Suppressor macrophage (primary cell): Measurements from ENCODE around the gene TSPAN18.

Source experiments
- DNase-seq, 4 experiments: peaks; one replicate each; pipeline ENCODE4 v3.0.0-alpha.2; 2020 to 2022

TSPAN18 gene

DNA sequence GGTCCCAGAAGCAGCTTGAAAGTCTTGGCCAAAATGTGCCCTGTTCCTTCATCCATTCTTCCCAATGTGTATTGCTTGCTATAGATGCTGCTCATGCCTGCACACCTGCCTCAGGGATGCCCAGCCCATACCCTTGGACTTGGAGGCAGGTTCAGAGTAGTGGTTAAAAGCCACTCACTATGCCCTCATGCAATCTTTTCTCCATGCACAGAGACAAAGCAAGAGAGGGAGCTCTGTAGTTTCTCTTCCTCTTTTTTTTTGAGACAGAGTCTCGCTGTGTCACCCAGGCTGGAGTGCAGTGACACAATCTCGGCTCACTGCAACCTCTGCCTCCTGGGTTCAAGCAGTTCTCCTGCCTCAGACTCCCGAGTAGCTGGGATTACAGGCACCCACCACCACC, 144.9 kb downstream of the TSPAN18 start:
- DNase-seq, result peak; percentile 45 to 78 (median 64)

DNA sequence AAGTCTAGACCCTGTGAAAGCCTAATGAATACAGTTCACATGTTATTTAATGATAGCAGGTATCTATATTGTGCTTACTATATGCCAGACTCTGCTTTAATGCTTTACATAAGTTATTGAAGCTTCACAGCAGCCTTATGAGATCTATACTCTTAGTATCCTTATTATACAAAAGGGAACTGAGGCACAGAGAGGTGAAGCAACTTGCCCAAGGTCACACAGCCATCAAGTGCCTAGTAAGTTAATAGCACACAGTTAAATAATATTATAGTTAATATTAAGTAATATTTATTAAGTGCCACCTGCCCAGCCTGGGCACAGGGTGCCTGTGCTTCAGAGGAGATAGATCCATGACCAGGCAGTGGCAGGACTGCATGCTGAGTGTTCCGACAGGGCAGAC, 145.8 kb downstream of the TSPAN18 start:
- DNase-seq, result no peak

DNA sequence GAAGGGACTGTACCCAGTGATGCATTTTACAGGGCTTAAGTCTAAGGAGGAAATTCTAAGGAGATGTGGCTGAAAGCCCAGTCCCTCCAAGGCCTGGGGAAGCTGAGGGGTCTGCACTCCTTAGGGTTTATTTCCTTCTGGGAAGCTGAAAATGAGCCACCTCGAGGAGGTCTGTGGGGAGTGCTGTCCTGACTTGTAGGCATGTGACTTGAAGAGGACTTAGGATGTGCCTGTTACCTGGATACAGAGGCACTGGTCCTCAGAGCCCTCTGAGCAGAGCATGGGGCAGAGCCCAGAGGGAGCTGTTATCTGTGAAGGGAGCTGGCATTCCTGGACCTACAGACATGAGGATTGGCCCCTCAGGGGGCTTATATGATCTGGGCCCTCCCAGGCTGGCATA, 146.8 kb downstream of the TSPAN18 start:
- no peak for DNase-seq

DNA sequence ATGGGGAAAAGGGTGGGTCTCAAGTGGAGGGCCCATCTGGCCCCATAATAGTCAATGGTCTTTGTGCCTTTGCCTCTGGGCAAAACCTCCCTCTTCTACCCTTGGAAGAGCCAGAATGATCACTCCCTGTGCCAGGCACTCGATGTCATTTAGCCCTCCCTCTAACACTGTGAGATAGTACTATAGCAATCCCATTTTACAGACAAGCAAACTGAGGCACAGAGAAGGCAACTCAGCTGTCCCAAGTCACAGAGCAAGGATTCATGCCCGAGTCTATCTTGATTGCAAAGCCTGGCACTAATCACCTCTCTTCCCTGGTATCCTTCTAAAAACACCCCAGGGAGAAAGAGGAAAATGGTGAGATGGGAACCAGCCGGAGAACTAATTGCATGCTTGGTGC, 147.5 kb downstream of the TSPAN18 start:
- DNase-seq, result no peak

DNA sequence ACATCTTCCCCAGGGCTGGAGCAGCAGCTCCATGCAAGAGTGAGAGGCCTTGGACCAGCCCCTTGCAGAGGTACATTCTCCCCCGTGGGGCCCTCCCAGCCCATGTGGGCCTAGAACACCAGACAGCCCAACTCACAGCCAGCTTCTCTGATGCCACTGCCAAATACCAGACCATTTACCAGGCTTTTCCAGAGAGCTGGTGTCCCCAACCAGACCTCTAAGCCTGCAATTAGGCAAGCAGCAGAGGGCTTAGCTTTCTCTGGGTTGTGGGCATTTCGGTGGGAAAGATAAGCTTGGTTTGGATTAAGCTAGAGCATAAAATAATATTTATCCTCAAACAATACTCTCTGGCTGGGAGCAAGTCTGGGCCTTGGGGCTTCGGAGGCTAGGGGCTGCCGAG, 148.3 kb downstream of the TSPAN18 start:
- no peak for DNase-seq

DNA sequence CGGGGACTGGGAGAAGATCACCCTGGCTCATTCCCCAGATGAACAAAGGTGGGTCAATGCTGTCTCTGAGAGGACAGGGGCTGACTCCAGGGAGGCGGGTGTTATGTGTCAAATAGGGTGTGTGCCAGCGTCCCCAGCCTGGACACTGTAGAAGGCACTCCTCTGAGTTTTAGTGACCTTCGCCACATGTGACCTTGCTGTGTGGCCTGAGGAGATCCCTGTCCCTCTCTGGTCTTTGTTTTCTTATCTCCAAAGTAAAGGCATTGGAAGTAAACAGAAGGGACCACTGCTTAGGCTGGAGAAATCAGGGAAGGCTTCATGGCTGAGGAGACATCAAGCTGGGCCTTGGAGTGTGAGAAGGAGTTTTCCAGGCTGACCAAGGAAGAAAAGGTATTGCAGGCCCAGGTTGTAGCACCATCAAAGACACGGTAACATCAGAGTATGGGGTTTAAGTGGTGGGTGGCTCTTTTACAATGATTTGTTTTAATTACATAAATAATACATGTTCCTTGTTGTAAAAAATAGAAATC, 149.5 kb downstream of the TSPAN18 start:
- DNase-seq, result no peak

DNA sequence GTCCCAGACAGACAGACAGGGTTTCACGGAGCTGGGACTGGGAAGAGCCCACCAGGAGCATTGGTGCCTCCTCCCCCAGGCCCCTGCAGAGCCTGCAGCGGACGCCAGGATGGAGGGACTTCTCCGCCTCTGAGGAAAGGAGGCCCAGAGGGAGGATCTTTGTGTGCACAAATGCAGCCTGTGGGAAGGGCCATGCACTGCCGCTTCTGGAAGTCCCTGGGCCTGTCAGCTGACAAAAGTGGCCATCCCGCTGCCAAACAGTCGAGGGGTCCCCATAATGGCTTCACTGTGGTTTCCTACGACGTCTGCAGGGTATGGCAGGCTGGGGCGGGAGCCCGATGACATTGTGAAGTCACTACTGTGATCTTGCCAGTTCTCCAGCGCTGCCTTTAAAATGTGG, 150.1 kb downstream of the TSPAN18 start:
- DNase-seq, result no peak

DNA sequence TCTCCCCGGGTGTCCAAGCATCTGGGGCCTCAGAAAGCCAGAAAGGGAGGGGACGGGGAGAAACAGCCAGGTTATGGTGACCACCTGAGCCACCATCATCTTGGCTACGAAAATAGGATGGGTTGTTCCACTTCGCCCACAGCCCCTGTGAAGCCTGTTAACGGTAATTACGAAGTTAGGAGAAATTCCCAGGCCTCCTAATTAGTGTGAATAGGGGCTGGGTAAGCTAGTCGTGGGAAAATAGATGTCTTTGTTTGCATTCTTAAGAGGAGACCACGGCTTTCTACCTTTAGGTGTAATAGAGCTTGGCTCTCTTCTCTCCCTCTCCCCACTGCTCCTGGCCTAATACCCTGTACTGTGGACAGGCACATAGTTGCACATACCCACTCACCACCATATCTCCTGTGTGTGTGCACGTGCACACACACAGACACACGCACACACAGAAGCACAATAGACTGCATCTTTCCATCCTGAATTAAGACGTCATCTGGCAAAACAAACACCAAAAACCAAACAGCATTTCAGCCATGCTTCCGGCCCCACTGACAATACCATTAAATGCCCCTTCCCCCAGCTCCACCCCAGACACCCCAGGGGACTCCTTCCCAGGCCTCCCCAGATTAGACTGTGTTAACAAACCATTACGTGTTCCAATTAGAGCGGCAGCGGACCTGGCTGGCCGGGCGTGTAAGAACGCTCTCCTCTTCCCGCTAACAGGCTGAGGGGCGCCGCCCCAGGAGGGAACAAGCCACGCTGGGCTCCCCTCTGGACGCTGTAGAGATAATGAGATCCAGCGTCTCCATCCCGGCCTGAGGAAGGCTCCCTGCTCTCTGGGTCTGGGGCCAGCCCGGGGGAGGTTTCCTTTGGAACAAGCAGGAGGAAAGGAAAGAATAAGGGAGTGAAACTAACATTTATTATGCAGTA, 151.1 kb downstream of the TSPAN18 start:
- no peak for DNase-seq

DNA sequence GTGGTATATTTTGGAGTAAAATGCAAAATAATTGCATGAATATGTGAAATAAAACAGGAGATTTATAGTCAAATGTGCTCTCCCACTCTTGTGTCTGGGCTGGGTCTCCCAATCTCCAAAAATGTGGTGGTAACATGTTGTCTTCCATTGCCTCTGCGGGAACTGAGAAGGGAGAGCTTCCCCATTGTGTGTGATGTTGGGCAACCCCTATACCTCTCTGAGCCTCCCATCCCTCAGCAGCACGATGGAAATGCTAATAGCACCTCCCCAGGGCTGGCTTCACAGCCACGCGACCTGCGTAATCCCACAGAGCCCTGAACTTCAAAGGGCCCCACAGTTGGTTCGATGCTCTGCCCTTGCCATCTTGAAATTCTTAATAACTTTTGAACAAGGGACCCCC, 151.9 kb downstream of the TSPAN18 start:
- no peak for DNase-seq

DNA sequence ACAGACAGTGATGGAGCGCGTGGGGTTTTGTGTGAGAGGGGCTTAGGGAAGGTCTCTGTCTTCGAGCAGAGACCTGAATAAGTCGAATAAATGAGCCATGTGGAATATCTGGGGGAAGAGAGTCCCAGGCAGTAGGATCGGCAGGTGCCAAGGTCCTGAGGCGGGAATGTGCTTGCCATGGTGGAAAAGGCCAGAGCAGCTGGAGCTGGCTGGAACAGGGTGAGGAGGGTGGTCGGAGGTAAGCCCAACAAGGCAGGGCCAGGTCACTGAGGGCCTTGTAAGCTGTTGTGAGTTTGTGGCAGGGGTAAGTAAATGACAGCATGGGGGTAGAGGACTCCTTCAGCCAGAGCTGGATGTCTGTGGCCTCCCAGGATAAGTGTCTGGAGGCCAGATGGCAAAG, 152.7 kb downstream of the TSPAN18 start:
- no peak for DNase-seq

DNA sequence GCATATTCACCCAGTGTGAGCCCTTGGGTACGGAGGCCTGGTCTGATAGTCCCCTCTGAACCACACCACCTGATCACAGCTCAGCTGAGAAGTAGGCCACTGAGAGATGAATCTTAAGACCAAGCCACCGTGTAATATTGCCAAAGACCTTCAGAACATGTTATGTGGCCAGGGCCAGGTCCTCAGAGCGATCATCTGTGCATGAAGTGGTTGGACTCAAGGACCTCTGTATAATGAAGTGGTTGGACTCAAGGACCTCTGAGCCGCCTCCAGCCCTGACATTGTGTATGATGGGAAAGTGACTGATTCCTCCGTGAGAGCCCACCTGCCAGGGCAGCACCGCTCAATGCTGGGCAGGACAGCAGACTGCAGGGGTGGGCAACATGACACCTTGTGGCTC, 153.7 kb downstream of the TSPAN18 start:
- no peak for DNase-seq

DNA sequence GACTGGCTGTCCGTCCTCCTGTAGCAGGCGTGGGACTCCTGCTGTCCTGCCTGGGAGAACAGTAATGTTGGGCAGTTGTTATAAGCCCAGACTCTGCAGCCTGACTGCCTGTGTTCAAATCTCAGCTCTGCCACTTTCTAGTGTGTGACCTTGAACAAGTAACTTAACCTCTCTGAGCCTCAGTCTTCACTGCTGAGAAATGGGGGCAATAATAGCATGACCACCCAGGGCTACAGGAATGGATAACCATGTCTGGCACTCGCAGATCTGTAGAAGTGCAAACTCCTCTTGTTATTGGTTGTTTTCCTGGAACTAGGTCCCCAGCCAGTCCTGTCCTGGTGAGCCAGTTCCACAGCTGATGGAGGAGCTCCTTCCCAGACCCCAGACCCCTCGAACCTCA, 154.2 kb downstream of the TSPAN18 start:
- DNase-seq, result no peak

DNA sequence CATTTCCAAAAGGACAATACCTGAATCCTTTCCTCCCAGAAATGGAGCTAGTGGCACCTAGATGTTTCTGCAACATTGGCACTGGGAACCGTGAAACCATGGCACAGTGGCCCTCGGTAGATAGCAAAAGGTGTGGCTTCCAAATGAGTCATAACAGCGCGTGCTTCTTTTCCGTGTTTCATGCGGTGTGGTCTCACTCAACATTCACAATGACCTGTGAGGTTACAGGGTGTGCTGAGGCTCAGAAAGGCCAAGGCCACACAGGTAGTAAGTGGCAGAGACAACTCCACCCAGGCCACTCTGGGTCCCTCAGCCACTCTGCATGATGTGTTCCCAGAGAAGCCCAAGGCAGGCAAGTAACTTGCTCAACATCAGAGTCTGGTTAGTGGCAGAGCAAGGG, 156.5 kb downstream of the TSPAN18 start:
- DNase-seq, result no peak

DNA sequence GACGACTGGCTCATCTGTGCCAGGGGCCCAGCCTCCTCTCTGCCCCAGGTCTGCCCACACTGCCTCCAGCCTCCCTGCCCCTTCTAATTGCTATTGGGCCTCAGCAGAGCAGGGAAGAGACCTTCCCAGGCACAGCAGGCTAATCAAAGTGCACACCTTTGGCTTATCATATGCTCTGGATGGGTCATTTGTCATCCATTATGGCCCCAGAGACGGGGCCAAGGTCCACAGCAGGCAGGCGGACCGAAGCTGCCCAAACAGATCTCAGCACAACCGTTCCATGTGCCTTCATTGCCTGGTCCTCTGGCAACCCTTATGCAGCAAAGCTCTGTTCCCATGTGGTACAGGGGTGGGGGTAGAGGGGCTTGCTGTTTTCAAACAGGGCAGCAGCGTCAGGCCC, 157.3 kb downstream of the TSPAN18 start:
- no peak for DNase-seq

DNA sequence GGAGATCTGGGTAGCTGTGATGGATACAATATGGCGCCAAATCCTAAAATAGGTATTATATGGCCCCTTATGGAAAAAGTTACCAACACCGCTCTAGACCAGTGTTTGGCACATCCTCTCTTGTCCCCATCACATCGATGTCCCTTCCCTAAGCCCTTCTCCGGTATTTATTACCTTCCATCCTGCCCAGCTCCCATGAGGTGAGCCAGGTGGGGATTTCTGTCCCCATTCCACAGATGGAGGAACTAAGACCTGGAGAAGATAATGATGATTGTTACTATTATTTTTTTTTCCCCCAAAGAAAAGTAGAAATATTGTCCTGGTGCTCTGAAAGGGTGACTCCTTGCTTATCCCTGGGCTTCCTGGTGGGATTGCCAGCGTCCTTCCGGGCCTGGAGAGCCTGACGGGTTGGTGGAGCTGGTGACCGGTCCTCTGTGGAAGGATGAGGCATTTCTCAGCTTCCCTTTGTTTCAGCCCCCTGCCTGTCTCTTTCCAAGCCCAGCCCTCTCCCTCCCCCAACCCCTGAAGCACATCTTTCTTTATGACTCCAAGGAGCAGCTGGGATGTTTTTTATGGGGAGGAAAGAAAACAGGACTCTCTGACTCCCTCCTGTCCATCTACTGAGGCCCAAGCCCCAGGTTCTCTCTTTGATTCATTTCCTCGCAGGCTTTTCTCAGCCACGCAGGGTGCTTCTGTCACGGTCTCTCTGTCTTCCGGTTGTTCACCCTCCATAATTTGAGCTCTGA, 158.5 kb downstream of the TSPAN18 start:
- no peak for DNase-seq

DNA sequence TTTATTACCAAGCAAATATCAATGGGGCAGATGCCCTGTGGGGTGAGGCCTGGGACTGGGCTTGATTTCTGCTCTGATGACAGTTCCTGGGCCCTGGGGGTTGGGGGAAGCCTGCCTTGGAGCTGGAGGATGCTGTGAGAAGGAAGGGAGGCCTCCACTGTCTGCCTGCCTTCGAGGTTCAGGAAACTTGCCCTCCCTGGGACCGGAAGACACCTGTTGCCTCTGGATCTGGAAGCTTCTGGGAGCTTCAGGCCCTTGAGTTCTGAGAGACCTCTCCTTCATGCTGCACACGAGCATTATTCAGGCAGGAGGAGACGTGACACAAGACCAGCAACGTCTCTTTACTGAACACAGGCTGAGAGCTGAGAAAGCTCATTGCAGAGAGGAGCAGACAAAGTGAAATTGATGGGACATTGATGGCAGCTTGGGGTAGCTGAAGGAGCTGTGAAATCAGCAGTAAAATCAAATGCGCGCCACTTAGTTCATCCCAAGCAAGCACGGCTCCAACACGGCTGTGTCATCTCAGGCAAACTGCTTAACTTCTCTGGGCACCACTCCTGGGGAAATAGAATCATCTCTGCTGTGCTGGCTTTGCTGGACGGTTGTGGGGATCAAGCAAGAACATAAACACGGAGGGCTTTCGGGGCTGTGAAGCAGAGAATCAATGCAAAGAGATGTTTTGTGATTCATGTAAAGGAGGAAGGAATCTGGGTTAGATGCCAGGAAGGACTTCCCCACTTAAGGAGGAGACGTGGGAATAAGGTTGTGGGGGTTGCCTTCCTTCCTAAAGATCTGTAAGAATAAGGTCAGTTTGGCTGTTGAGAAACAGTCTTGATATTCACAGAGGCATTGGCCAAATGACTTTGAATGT, 159.4 kb downstream of the TSPAN18 start:
- DNase-seq, result peak in 2 of 4 experiments; percentile 16 to 23

DNA sequence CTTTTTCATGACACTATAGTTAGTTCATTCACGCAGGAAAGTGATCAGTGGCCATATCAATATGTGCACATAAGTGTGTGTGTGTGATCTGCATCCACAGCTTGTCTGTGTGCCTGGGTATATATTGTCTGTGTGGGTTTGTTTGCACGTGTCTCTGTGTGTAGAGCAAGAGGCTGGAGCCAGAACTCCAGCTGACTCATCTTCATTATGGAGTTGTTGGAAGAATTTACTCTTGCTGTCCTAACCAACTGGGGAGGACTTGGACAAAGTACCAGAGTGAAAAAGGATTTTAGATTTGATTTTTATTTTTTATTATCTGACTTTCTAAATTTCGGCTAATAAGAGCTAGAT, 160.0 kb downstream of the TSPAN18 start:
- peak in 1 of 4 experiments; percentile 3 for DNase-seq

DNA sequence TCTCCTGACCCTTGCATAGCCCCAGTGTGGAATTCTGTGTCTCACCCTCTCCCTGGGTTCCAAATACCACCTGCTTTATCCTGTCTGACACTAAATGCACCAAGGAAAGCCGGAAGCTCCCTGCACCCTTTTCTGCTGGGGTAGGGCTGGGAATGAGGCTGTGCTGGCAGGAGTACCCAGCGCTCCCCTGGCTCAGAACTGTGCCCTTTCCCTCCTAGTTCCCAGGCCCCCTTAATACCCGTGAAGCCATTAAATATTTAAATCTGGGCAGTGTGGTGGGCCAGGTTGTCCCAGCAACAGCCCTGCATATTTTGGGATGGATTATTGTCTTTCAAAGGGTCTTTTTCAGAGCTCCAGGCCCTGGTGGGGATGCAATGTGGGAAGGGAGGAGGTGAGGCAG, 160.9 kb downstream of the TSPAN18 start:
- no peak for DNase-seq

DNA sequence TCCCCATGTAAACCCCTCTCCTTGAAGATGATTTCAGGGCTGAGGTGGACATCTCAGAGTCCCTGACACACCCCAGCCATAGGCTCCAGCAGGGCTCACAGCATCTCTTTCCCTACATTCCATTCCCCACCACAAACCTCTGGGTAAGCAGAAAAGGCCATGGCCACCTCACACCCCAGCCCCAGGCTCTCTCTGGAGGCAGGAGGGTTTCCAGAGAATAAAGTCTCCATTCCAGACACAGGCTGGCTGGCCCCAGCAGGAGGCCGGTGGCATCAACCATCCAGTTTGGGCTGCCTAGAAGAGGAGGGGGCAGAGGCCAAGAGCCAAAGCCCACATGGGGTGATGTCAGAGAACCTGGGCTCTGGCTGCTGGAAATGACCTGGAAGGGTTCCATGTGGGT, 162.5 kb downstream of the TSPAN18 start:
- DNase-seq, result no peak

DNA sequence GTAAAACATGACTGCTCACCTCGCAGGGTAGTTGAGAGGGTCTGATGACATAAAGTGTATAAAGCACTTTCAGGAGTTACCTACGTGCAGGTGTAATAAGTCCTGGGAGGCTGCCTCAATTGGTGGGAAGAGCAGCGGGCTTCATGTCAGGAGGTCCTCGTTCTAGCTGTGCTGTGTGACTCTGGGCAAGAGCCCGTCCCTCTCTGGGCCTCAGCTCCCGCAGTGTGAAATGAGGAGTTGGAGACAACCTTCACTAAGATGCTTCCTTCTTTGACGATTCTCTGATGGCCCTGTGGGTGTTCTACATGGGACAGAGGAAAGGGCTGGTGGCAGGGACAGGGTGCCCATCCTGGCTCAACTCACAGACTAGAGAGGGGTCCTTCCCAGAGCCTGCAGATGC, 166.1 kb downstream of the TSPAN18 start:
- DNase-seq, result no peak

DNA sequence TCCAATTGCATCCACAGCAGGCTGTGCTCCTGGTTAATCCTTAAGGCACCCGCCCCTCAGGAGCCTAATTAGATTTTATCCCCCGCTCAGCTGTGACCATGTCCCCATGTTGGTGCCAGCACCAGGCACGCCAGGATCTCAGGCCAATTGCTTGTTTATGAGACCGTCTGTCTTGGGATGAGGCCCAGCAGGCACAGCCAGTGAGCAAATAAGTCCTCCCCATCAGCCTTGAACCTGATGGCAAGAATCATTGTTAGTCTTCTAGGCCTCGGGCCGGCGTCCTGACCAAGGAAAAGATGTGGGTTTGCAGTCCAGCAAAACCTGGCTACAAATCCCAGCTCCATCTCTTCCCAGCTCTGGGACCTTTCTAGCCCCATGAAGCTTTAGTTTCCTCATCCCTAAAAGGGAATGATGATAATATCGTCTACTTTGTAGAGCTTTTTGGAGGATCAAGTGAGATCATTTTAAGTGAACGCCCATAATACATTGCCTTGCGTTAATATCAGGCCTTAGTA, 166.6 kb downstream of the TSPAN18 start:
- no peak for DNase-seq

DNA sequence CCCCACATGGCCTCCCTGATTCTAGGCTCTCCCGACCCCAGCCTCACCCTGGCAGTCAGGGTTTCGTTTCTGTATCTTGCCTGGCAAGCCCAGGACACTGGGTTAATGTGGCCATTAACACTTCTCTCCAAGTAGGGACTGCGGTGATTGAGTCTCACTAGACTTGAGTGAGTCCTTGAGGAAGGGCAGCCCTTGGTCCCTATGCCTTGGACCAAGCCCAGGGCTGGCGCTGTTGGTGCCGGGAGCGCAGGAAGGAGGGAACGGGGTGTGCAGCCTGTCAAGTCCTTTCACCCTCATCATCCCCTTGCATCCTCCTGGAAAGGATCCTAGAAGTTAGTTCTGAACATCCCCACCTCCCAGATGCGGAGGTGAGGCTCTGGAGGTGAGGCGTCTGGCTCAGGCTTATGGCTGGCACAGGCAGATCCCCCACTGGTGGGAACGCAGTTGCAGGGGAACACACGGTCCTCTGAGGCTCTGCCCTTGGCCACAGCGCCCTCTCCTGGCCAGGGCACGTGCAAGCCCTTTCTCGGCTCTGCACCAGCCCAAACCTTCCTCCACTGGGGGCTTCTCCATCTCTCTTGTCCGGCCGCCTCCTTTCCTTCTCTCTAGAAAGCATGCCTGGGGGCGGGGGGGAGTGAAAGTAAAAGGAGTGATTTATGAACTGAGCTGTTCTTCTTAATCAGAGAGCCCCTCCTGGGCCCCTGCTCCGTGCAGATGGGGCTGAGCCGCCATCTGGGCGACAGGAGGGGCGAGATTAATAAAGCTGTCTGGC, 167.3 kb downstream of the TSPAN18 start:
- peak; percentile 65 to 86 (median 76) for DNase-seq
